ENCODE measurements around the gene TBCK. TPM values are rescaled to one million over a fixed set of nuclear protein-coding genes. Genes with fewer than 3 reads are reported as not detected.
"Not testable (repeated sequence)": the region's sequence is repeated elsewhere in the genome, so short reads cannot be mapped to it uniquely, and the experiment has no call there.

The TBCK gene
- total RNA-seq, 1 donor from 2014 or later = 35.7 TPM

- no peaks in the 10 kb centered on the region for H3K9me3 ChIP-seq
- H3K27ac ChIP-seq = no peak overlapping the region
- no peak for DNase-seq (ENCODE audit: low spot score in 2 of 2)
- intact Hi-C loops (cut with DNase I) = no loop called here
- peaks cover 0 to 6% of the 10 kb centered on the region in 2 donors for H3K36me3 ChIP-seq
- no peak overlapping the region for H3K4me3 ChIP-seq
- TF ChIP-seq CTCF (IDR thresholded peaks at IDR 0.05) = no peak
- H3K27me3 ChIP-seq = no peaks in the 10 kb centered on the region
- no peaks in the 10 kb centered on the region for H3K4me1 ChIP-seq
Measured at GRCh38 chr4:106240699-106241098, 75.3 kb downstream of the TBCK start.

- Histone ChIP-seq H3K27me3 (no peaks in the 10 kb centered on the region), H3K27ac (peak overlapping the region in 1 of 2 donors; percentile 36), H3K9me3 (no peaks in the 10 kb centered on the region), H3K4me1 (no peaks in the 10 kb centered on the region), H3K4me3 (no peak overlapping the region), H3K36me3 (peaks cover 10 to 15% of the 10 kb centered on the region in 2 donors)
- DNase-seq (ENCODE audit: low spot score in 2 of 2) = no peak
- peak in 2 of 3 experiments; percentile 41 to 58 for TF ChIP-seq CTCF (IDR thresholded peaks at IDR 0.05)
- intact Hi-C loops (cut with DNase I) = no loop called here
Measured at GRCh38 chr4:106238820-106239420, 77.1 kb downstream of the TBCK start.

- intact Hi-C loops (cut with DNase I) = no loop called here
- H3K27me3 ChIP-seq = no peaks in the 10 kb centered on the region
- no peak for DNase-seq (ENCODE audit: low spot score in 2 of 2)
- H3K4me3 ChIP-seq = no peak overlapping the region
- H3K4me1 ChIP-seq = no peaks in the 10 kb centered on the region
- no peaks in the 10 kb centered on the region for H3K9me3 ChIP-seq
- peaks cover 16 to 55% of the 10 kb centered on the region in 2 donors for H3K36me3 ChIP-seq
- no peak overlapping the region for H3K27ac ChIP-seq
- no peak for TF ChIP-seq CTCF (IDR thresholded peaks at IDR 0.05)
Measured at GRCh38 chr4:106231931-106232330, 84.1 kb downstream of the TBCK start.

- no peak for DNase-seq (ENCODE audit: low spot score in 2 of 2)
- peaks cover 4 to 9% of the 10 kb centered on the region in 2 donors for H3K36me3 ChIP-seq
- intact Hi-C loops (cut with DNase I) = no loop called here
- no peaks in the 10 kb centered on the region for H3K4me1 ChIP-seq
- no peak for TF ChIP-seq CTCF (IDR thresholded peaks at IDR 0.05)
- H3K4me3 ChIP-seq = no peak overlapping the region
- no peaks in the 10 kb centered on the region for H3K9me3 ChIP-seq
- no peaks in the 10 kb centered on the region for H3K27me3 ChIP-seq
- H3K27ac ChIP-seq = no peak overlapping the region
Measured at GRCh38 chr4:106222548-106222947, 93.5 kb downstream of the TBCK start.

- H3K36me3 ChIP-seq; H3K9me3 ChIP-seq; DNase-seq (ENCODE audit: low spot score in 2 of 2); H3K27me3 ChIP-seq; H3K4me3 ChIP-seq; H3K4me1 ChIP-seq; H3K27ac ChIP-seq; intact Hi-C loops (cut with DNase I): not testable (repeated sequence)
Measured at GRCh38 chr4:106213291-106213690, 102.7 kb downstream of the TBCK start.

- intact Hi-C loops (cut with DNase I) = no loop called here
- Histone ChIP-seq H3K27ac (no peak overlapping the region), H3K4me1 (no peaks in the 10 kb centered on the region), H3K27me3 (no peaks in the 10 kb centered on the region), H3K36me3 (peaks cover 0 to 4% of the 10 kb centered on the region in 2 donors), H3K9me3 (no peaks in the 10 kb centered on the region), H3K4me3 (no peak overlapping the region)
- TF ChIP-seq CTCF (IDR thresholded peaks at IDR 0.05) = no peak
- no peak for DNase-seq (ENCODE audit: low spot score in 2 of 2)
Measured at GRCh38 chr4:106210021-106210420, 106.0 kb downstream of the TBCK start.

All from ascending aorta (tissue), 2 donors.